Neural crest cell (in vitro differentiated cells): Measurements from ENCODE around the gene ULK4. TPM values are rescaled to one million over a fixed set of nuclear protein-coding genes. Genes with fewer than 3 reads are reported as not detected.

Experiments
- DNase-seq: peaks from one replicate; pipeline ENCODE4 v3.0.0; 2021; ENCODE audit warnings: low read depth, mixed read lengths, low spot score
- H3K27ac Mint-ChIP-seq: one replicate; pipeline ENCODE4 v1.8.0; 2021; ENCODE audit warnings: mild to moderate bottlenecking, mixed read lengths; ENCODE audit not compliant: unreplicated experiment
- H3K27me3 Mint-ChIP-seq: 2 replicates; pipeline ENCODE4 v1.8.0; 2021; ENCODE audit warnings: low read depth, mild to moderate bottlenecking, mixed read lengths
- H3K36me3 Mint-ChIP-seq: 2 replicates; pipeline ENCODE4 v1.8.0; 2021; ENCODE audit warnings: low read depth, mild to moderate bottlenecking, mixed read lengths
- H3K4me1 Mint-ChIP-seq: 2 replicates; pipeline ENCODE4 v1.8.0; 2021; ENCODE audit warnings: mixed read lengths
- H3K4me3 Mint-ChIP-seq: one replicate; pipeline ENCODE4 v1.8.0; 2021; ENCODE audit warnings: mild to moderate bottlenecking, mixed read lengths
- H3K9me3 Mint-ChIP-seq: 2 replicates; pipeline ENCODE4 v1.8.0; 2021; ENCODE audit warnings: mixed read lengths
- CTCF ChIP-seq: fragments of 200-600 bp; sonication (generic); conservative IDR thresholded peaks from 2 replicates; pipeline ENCODE4 v1.5.0; 2021; ENCODE audit warnings: antibody characterized with exemption, mild to moderate bottlenecking
- total RNA-seq: library from RNA; stranded (reverse); gene quantifications from 2 replicates; pipeline ENCODE4 v1.2.1, GENCODE V29; 2021

ULK4 gene
- total RNA-seq, 1 donor from 2014 or later, result 10.2 TPM

GRCh38 chr3:41653571-41654239 is 308.2 kb downstream of the ULK4 start:
- Mint-ChIP-seq H3K4me3 (no peak overlapping the region), H3K27ac (no peak overlapping the region), H3K27me3 (no peaks in the 10 kb centered on the region), H3K36me3 (no peaks in the 10 kb centered on the region), H3K9me3 (peaks cover 2% of the 10 kb centered on the region), H3K4me1 (peaks cover 6% of the 10 kb centered on the region)
- TF ChIP-seq CTCF, result no peak
- DNase-seq, result no peak

- Mint-ChIP-seq H3K27ac (peak overlapping the region; percentile 73), H3K27me3 (no peaks in the 10 kb centered on the region), H3K36me3 (peaks cover 4% of the 10 kb centered on the region), H3K9me3 (peaks cover 6% of the 10 kb centered on the region), H3K4me3 (no peak overlapping the region), H3K4me1 (peaks cover 6% of the 10 kb centered on the region)
- DNase-seq, result no peak
- TF ChIP-seq CTCF, result no peak
Measured at GRCh38 chr3:41652931-41653330, 309.0 kb downstream of the ULK4 start.

GRCh38 chr3:41652506-41652905 is 309.4 kb downstream of the ULK4 start:
- no peak overlapping the region for H3K27ac Mint-ChIP-seq
- peaks cover 6% of the 10 kb centered on the region for H3K4me1 Mint-ChIP-seq
- no peak for TF ChIP-seq CTCF
- H3K27me3 Mint-ChIP-seq, result no peaks in the 10 kb centered on the region
- peaks cover 4% of the 10 kb centered on the region for H3K36me3 Mint-ChIP-seq
- no peak overlapping the region for H3K4me3 Mint-ChIP-seq
- DNase-seq, result no peak
- H3K9me3 Mint-ChIP-seq, result peaks cover 6% of the 10 kb centered on the region

- DNase-seq, result no peak
- Mint-ChIP-seq H3K4me3 (no peak overlapping the region), H3K36me3 (peaks cover 4% of the 10 kb centered on the region), H3K9me3 (peaks cover 6% of the 10 kb centered on the region), H3K27ac (no peak overlapping the region), H3K4me1 (peaks cover 6% of the 10 kb centered on the region), H3K27me3 (no peaks in the 10 kb centered on the region)
- no peak for TF ChIP-seq CTCF
Measured at GRCh38 chr3:41651718-41652117, 310.2 kb downstream of the ULK4 start.

- Mint-ChIP-seq H3K27me3 (no peaks in the 10 kb centered on the region), H3K4me1 (peaks cover 6% of the 10 kb centered on the region), H3K4me3 (no peak overlapping the region), H3K27ac (no peak overlapping the region), H3K36me3 (peaks cover 10% of the 10 kb centered on the region), H3K9me3 (peaks cover 9% of the 10 kb centered on the region)
- no peak for DNase-seq
- TF ChIP-seq CTCF, result no peak
Measured at GRCh38 chr3:41650406-41650805, 311.5 kb downstream of the ULK4 start.
